H1 (cell line): ENCODE results near the gene NRXN3. TPM values are rescaled to one million over a fixed set of nuclear protein-coding genes. Genes with fewer than 3 reads are reported as not detected.

Experiments used
- CTCF ChIA-PET: fragments of 300-600 bp; sonication (Branson Sonifier 250); formaldehyde crosslinking; loops from one replicate; lab custom pipeline; 2021; ENCODE audit not compliant: partially characterized antibody; lab: Charles Lee
- POLR2A ChIA-PET: fragments of 300-600 bp; sonication (Branson Sonifier 250); formaldehyde crosslinking; loops from one replicate; lab custom pipeline; 2021; ENCODE audit warnings: inconsistent platforms; ENCODE audit not compliant: partially characterized antibody; lab: Charles Lee
- DNase-seq, 2 experiments: peaks; one replicate each; pipeline versions ENCODE4 v3.0.0 to v3.0.0-alpha.2; 2010 to 2022; ENCODE audit warnings: low spot score in 2 of 2, low read depth in 1 of 2, mixed read lengths in 1 of 2
- FAIRE-seq: peaks from 2 replicates; lab custom pipeline; 2011; peaks lifted over from hg19 to GRCh38; lab: Jason Lieb, UNC
- H2AFZ ChIP-seq: 2 replicates; pipeline ENCODE4 v1.8.1; 2012; ENCODE audit warnings: low read length, inconsistent platforms
- H2AK5ac ChIP-seq: 2 replicates; pipeline ENCODE4 v1.6.1; 2013; ENCODE audit warnings: low read depth, low read length
- H2BK120ac ChIP-seq: replicated peaks from 2 replicates; pipeline ENCODE3; 2013; ENCODE audit warnings: low read depth, low read length, inconsistent platforms
- H2BK12ac ChIP-seq: 2 replicates; pipeline ENCODE4 v1.6.1; 2013; ENCODE audit warnings: low read depth, low read length
- H2BK15ac ChIP-seq: 2 replicates; pipeline ENCODE4 v1.6.1; 2013; ENCODE audit warnings: low read length
- H2BK20ac ChIP-seq: 2 replicates; pipeline ENCODE4 v1.6.1; 2013; ENCODE audit warnings: low read length
- H2BK5ac ChIP-seq: 2 replicates; pipeline ENCODE4 v1.6.1; 2013; ENCODE audit warnings: low read depth, low read length
- H3K14ac ChIP-seq: 2 replicates; pipeline ENCODE4 v1.6.1; 2013; ENCODE audit warnings: inconsistent platforms; ENCODE audit not compliant: insufficient read length
- H3K18ac ChIP-seq: 2 replicates; pipeline ENCODE4 v1.6.1; 2013; ENCODE audit warnings: low read length; ENCODE audit errors: extremely low read depth
- H3K23ac ChIP-seq: 2 replicates; pipeline ENCODE4 v1.6.1; 2013; ENCODE audit warnings: inconsistent platforms; ENCODE audit not compliant: insufficient read length
- H3K23me2 ChIP-seq: 2 replicates; pipeline ENCODE4 v1.6.1; 2013; ENCODE audit warnings: low read depth, low read length
- H3K27ac ChIP-seq: 2 replicates; pipeline ENCODE4 v1.6.1; 2011; ENCODE audit warnings: low read depth, low read length, inconsistent platforms
- H3K27me3 ChIP-seq, 4 experiments: replicated peaks in 1 of 4; 1 replicate in 1 of 4; 2 replicates in 3 of 4; pipeline versions ENCODE4 v1.6.1 to v1.8.1; 2011 to 2013; ENCODE audit warnings: low read length in 3 of 4, mild to moderate bottlenecking in 3 of 4, inconsistent platforms in 2 of 4, mixed read lengths in 2 of 4, moderate library complexity in 1 of 4; ENCODE audit not compliant: control insufficient read depth in 3 of 4, insufficient read depth in 3 of 4; ENCODE audit errors: extremely low read depth in 1 of 4
- H3K36me3 ChIP-seq, 4 experiments: 2 replicates each; pipeline versions ENCODE4 v1.6.1 to v1.8.1; 2011 to 2013; ENCODE audit warnings: mild to moderate bottlenecking in 4 of 4, low read length in 3 of 4, moderate library complexity in 2 of 4, control low read depth in 1 of 4, inconsistent platforms in 1 of 4; ENCODE audit not compliant: insufficient read depth in 4 of 4, control insufficient read depth in 2 of 4
- H3K4ac ChIP-seq: replicated peaks from 2 replicates; pipeline ENCODE3; 2013; ENCODE audit warnings: low read length, low read depth, mixed read lengths, inconsistent platforms; ENCODE audit not compliant: insufficient read length
- H3K4me1 ChIP-seq, 4 experiments: replicated peaks in 1 of 4; 1 replicate in 1 of 4; 2 replicates in 3 of 4; pipeline versions ENCODE4 v1.6.1 to v1.8.1; 2011 to 2013; ENCODE audit warnings: low read length in 3 of 4, inconsistent platforms in 2 of 4, mixed read lengths in 1 of 4; ENCODE audit not compliant: insufficient read depth in 4 of 4, control insufficient read depth in 3 of 4
- H3K4me2 ChIP-seq, 2 experiments: 2 replicates each; pipeline versions ENCODE4 v1.6.1 to v1.8.1; 2011 to 2013; ENCODE audit warnings: low read depth in 2 of 2, low read length in 2 of 2, control low read depth in 1 of 2, inconsistent platforms in 1 of 2, mild to moderate bottlenecking in 1 of 2; ENCODE audit not compliant: insufficient read depth in 1 of 2
- H3K4me3 ChIP-seq, 4 experiments: fragments of 200-600, 300-600 bp in 1 of 4; sonication (generic), shearing (Covaris generic), sonication (Bioruptor Twin) in 1 of 4; 2 replicates each; pipeline versions ENCODE4 v1.5.1 to v1.8.1; 2011 to 2016; ENCODE audit warnings: low read length in 4 of 4, low read depth in 3 of 4, control low read depth in 2 of 4, inconsistent platforms in 2 of 4, mild to moderate bottlenecking in 2 of 4, mixed read lengths in 1 of 4, moderate library complexity in 1 of 4; ENCODE audit not compliant: insufficient read depth in 2 of 4; ENCODE audit errors: extremely low read depth in 1 of 4
- H3K56ac ChIP-seq: replicated peaks from 2 replicates; pipeline ENCODE3; 2013; ENCODE audit warnings: low read depth, mild to moderate bottlenecking, mixed read lengths, low read length, inconsistent platforms; ENCODE audit not compliant: insufficient read length
- H3K79me1 ChIP-seq: 2 replicates; pipeline ENCODE4 v1.6.1; 2013; ENCODE audit warnings: low read depth, low read length, control low read depth
- H3K79me2 ChIP-seq, 2 experiments: 2 replicates each; pipeline versions ENCODE4 v1.6.1 to v1.8.1; 2012 to 2013; ENCODE audit warnings: low read length in 2 of 2, mild to moderate bottlenecking in 2 of 2, inconsistent platforms in 1 of 2; ENCODE audit not compliant: insufficient read depth in 2 of 2, control insufficient read depth in 1 of 2
- H3K9ac ChIP-seq, 4 experiments: replicated peaks in 1 of 4; 1 replicate in 1 of 4; 2 replicates in 3 of 4; pipeline versions ENCODE4 v1.6.1 to v1.8.1; 2011 to 2013; ENCODE audit warnings: low read depth in 3 of 4, low read length in 3 of 4, control low read depth in 2 of 4, mild to moderate bottlenecking in 2 of 4, moderate library complexity in 2 of 4, inconsistent platforms in 1 of 4; ENCODE audit errors: extremely low read depth in 1 of 4
- H3K9me3 ChIP-seq, 2 experiments: 2 replicates each; pipeline versions ENCODE4 v1.6.1 to v1.8.1; 2012 to 2013; ENCODE audit warnings: mild to moderate bottlenecking in 2 of 2, moderate library complexity in 2 of 2, control low read depth in 1 of 2, inconsistent platforms in 1 of 2, low read depth in 1 of 2, low read length in 1 of 2, mixed read lengths in 1 of 2; ENCODE audit not compliant: insufficient read depth in 2 of 2
- H4K20me1 ChIP-seq, 2 experiments: replicated peaks in 1 of 2; 2 replicates each; pipeline versions ENCODE3 to v1.8.1; 2011 to 2013; ENCODE audit warnings: inconsistent platforms in 2 of 2, low read length in 2 of 2, mild to moderate bottlenecking in 1 of 2; ENCODE audit not compliant: insufficient read depth in 2 of 2, control insufficient read depth in 1 of 2
- H4K5ac ChIP-seq: 2 replicates; pipeline ENCODE4 v1.6.1; 2013; ENCODE audit warnings: low read length, low read depth, mixed read lengths, inconsistent platforms; ENCODE audit not compliant: insufficient read length
- H4K8ac ChIP-seq: 2 replicates; pipeline ENCODE4 v1.8.0; 2013; ENCODE audit warnings: mild to moderate bottlenecking, moderate library complexity, low read length, inconsistent platforms; ENCODE audit not compliant: insufficient read depth; ENCODE audit errors: extremely low read depth
- H4K91ac ChIP-seq: replicated peaks from 2 replicates; pipeline ENCODE3; 2013; ENCODE audit warnings: low read length, mixed read lengths, inconsistent platforms; ENCODE audit not compliant: insufficient read length
- WGBS, 2 experiments: shearing (Covaris generic) in 1 of 2; methylation state at CpG; one replicate each; pipeline versions ENCODE4 v1.1.6 to v1.1.7; 2013 to 2015; ENCODE audit warnings: low lambda C conversion rate in 2 of 2, mixed read lengths in 2 of 2, inconsistent platforms in 1 of 2, low coverage in 1 of 2, missing lambda C conversion rate in 1 of 2; ENCODE audit not compliant: insufficient replicate concordance in 2 of 2, insufficient coverage in 1 of 2, insufficient read length in 1 of 2; ENCODE audit errors: extremely low coverage in 1 of 2, missing lambda C conversion rate in 1 of 2; 5-methylcytosine and 5-hydroxymethylcytosine counted together
- polyA plus RNA-seq, 7 experiments: library from polyadenylated mRNA; depleted of rRNA in 3 of 7; stranded (reverse) in 5 of 7; unstranded in 2 of 7; fragments of >200 nt in 5 of 7; fragments of 200-250 nt in 2 of 7; gene quantifications; 1 replicate in 5 of 7; 2 replicates in 1 of 7; 4 replicates in 1 of 7; pipeline versions ENCODE4 v1.2.1 to v1.2.3, GENCODE V29; 2011 to 2013; ENCODE audit warnings: missing spikeins in 2 of 7, mixed read lengths in 2 of 7
- total RNA-seq: library from RNA; stranded (reverse); fragmentation: NEBNext Ultra II Directional; extraction: Animal tissue kit (Norgen Biotek cat#: 25700); gene quantifications from 2 replicates; pipeline ENCODE4 v1.2.1, GENCODE V29; 2021

The NRXN3 gene
- total and polyA plus RNA-seq, 2 of the 8 experiments (the other 6 are each of a cell fraction or from before 2014, with no cell fraction given) = 2.6 to 4.1 TPM

DNA sequence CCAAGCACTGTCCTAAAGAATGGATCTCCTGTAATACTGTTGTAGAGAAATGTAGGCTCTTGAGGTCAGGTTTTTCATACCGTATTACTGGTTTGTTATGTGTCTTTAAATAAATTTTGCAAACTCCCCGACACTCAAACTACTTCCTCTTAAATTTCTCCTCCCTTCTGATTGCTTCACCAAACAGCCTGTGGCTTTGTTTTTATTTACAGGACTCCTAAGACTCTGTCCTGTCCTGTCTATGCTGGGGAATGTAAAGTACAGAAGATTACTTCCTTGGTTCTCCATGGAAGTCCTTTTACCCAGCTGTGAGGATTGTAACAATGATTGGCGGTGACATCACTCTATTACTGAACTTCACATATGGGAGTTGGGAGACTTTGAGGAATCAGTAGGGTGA is 1167.6 kb downstream of the NRXN3 start:
- FAIRE-seq (no peak), DNase-seq (no peak)
- H3K4me1 ChIP-seq = peaks cover 0 to 20% (median 14%) of the 10 kb centered on the region in 4 experiments; a peak in 3 of 7 replicates
- H3K14ac ChIP-seq = no peak overlapping the region
- no peaks in the 10 kb centered on the region for H3K79me1 ChIP-seq
- no peak overlapping the region for H3K56ac ChIP-seq
- no peak overlapping the region for H2BK5ac ChIP-seq
- no peaks in the 10 kb centered on the region for H3K36me3 ChIP-seq
- H3K27me3 ChIP-seq = no peaks in the 10 kb centered on the region
- no peak overlapping the region for H4K91ac ChIP-seq
- ChIA-PET POLR2A (no interaction called here), CTCF (interaction anchor here (1.0 to 1.4 kb wide), 3 partner anchors 13 to 62 kb away, joined by 3 to 4 read pairs (median 3); no protein-coding TSS in a partner anchor)
- H4K5ac ChIP-seq = no peak overlapping the region
- no peaks in the 10 kb centered on the region for H3K9me3 ChIP-seq
- no peak overlapping the region for H2BK20ac ChIP-seq
- H2AFZ ChIP-seq = no peak overlapping the region
- no peaks in the 10 kb centered on the region for H4K20me1 ChIP-seq
- no peak overlapping the region for H2BK120ac ChIP-seq
- H2BK15ac ChIP-seq = no peak overlapping the region
- H2BK12ac ChIP-seq = no peak overlapping the region
- no peak overlapping the region for H3K4me3 ChIP-seq
- 89% methylated on average over 3 of the region's 3 CpGs; no CpG with 5 or more reads in 1 of the 2 experiments for WGBS, 2 experiments
- no peak overlapping the region for H3K27ac ChIP-seq
- H3K4me2 ChIP-seq = no peak overlapping the region
- no peak overlapping the region for H4K8ac ChIP-seq
- no peaks in the 10 kb centered on the region for H3K79me2 ChIP-seq
- no peak overlapping the region for H3K4ac ChIP-seq
- no peaks in the 10 kb centered on the region; the same call in 1 of the 2 replicates for H3K23me2 ChIP-seq
- no peak overlapping the region for H2AK5ac ChIP-seq
- no peak overlapping the region for H3K9ac ChIP-seq
- H3K18ac ChIP-seq = no peak overlapping the region
- H3K23ac ChIP-seq = no peak overlapping the region
